ENCODE results near the gene FANCG. TPM values are rescaled to one million over a fixed set of nuclear protein-coding genes. Genes with fewer than 3 reads are reported as not detected.

FANCG gene
- total RNA-seq, 1 donor from 2014 or later: 9.7 TPM

- FAIRE-seq (no peak), DNase-seq (ENCODE audit: low read depth) (peak; percentile 83)
- peaks cover 5% of the 10 kb centered on the region for H3K36me3 ChIP-seq (ENCODE audit: control insufficient read depth, insufficient read depth, low read length)
- no peak overlapping the region for H3K4me3 ChIP-seq (ENCODE audit: low read depth, low read length)
- TF ChIP-seq, protein P1, sequence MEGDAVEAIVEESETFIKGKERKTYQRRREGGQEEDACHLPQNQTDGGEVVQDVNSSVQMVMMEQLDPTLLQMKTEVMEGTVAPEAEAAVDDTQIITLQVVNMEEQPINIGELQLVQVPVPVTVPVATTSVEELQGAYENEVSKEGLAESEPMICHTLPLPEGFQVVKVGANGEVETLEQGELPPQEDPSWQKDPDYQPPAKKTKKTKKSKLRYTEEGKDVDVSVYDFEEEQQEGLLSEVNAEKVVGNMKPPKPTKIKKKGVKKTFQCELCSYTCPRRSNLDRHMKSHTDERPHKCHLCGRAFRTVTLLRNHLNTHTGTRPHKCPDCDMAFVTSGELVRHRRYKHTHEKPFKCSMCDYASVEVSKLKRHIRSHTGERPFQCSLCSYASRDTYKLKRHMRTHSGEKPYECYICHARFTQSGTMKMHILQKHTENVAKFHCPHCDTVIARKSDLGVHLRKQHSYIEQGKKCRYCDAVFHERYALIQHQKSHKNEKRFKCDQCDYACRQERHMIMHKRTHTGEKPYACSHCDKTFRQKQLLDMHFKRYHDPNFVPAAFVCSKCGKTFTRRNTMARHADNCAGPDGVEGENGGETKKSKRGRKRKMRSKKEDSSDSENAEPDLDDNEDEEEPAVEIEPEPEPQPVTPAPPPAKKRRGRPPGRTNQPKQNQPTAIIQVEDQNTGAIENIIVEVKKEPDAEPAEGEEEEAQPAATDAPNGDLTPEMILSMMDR (IDR thresholded peaks at IDR 0.05; ENCODE audit: insufficient read depth, low read length, severe bottlenecking): no peak
- H3K27me3 ChIP-seq (ENCODE audit: control insufficient read depth, insufficient read depth, low read length): no peaks in the 10 kb centered on the region
These were observed 51.4 kb downstream of the FANCG start for GRCh38 chr9:35028341-35028740.

DNA sequence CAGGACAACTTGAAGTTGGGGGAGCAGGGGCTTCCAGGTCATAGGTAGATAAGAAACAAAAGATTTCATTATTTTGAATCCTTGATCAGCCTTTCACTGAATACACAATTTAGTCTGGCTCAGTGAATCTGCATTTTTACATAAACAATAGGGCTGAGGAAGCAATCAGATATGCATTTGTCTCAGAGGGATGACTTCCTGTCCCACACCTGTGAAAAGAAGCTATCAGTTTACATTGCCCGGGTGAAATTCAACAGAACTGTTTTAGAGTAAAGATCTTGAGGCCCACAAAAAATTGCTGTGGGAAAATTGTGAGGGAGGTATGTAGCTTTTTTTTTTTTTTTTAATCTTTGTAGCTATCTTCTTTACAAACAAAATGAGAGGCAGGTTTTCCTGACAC, 51.9 kb downstream of the FANCG start:
- no peak for FAIRE-seq
- TF ChIP-seq, protein P1 (IDR thresholded peaks at IDR 0.05; ENCODE audit: insufficient read depth, low read length, severe bottlenecking): no peak
- H3K4me3 ChIP-seq (ENCODE audit: low read depth, low read length): no peak overlapping the region
- peak; percentile 31 for DNase-seq (ENCODE audit: low read depth)
- peaks cover 3% of the 10 kb centered on the region for H3K36me3 ChIP-seq (ENCODE audit: control insufficient read depth, insufficient read depth, low read length)
- H3K27me3 ChIP-seq (ENCODE audit: control insufficient read depth, insufficient read depth, low read length): no peaks in the 10 kb centered on the region

GRCh38 chr9:35027374-35027773, 52.4 kb downstream of the FANCG start:
- FAIRE-seq (no peak), DNase-seq (ENCODE audit: low read depth) (no peak)
- H3K4me3 ChIP-seq (ENCODE audit: low read depth, low read length): no peak overlapping the region
- TF ChIP-seq, protein P1 (IDR thresholded peaks at IDR 0.05; ENCODE audit: insufficient read depth, low read length, severe bottlenecking): no peak
- no peaks in the 10 kb centered on the region for H3K27me3 ChIP-seq (ENCODE audit: control insufficient read depth, insufficient read depth, low read length)
- peaks cover 4% of the 10 kb centered on the region for H3K36me3 ChIP-seq (ENCODE audit: control insufficient read depth, insufficient read depth, low read length)

DNA sequence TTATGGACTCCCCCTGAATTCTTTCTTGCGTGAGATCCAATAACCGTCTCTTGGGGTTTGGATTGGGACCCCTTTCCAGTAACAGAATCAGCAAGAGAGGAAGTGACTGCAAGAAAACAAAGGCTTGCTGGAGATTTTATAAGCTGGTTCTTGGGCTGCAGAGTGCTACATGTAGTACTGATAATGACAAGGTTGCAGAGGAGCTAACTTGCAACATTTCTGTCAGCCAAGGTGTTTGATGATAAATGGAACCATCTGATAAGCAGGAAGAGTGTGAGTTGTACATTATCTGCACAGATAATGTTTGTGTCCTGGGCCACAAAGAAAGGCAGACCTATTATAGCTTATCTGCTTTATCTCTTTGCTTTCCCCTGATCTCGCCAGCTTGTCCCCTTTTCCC, 53.1 kb downstream of the FANCG start:
- no peak overlapping the region for H3K4me3 ChIP-seq (ENCODE audit: low read depth, low read length)
- FAIRE-seq (no peak), DNase-seq (ENCODE audit: low read depth) (no peak)
- TF ChIP-seq, protein P1 (IDR thresholded peaks at IDR 0.05; ENCODE audit: insufficient read depth, low read length, severe bottlenecking): no peak
- no peaks in the 10 kb centered on the region for H3K27me3 ChIP-seq (ENCODE audit: control insufficient read depth, insufficient read depth, low read length)
- H3K36me3 ChIP-seq (ENCODE audit: control insufficient read depth, insufficient read depth, low read length): peaks cover 4% of the 10 kb centered on the region

Other genes with a start within 250 kb of the FANCG start
- gene PHF24, start 121.7 kb downstream of the FANCG start, total RNA-seq: 0.13 and 0.26 TPM in 2 replicates
- gene DNAJB5, start 90.2 kb downstream of the FANCG start, total RNA-seq: 8.2 and 11.0 TPM in 2 replicates
- 320 and 342 TPM in 2 replicates for gene VCP, start 7.3 kb downstream of the FANCG start, total RNA-seq
- gene PIGO, start 16.6 kb upstream of the FANCG start, total RNA-seq: 22.9 and 25.3 TPM in 2 replicates
- gene STOML2, start 23.2 kb upstream of the FANCG start, total RNA-seq: 165 and 248 TPM in 2 replicates
- 10.3 and 12.2 TPM in 2 replicates for gene ATOSB, start 35.9 kb upstream of the FANCG start, total RNA-seq
- gene UNC13B, start 82.1 kb upstream of the FANCG start, total RNA-seq: 16.8 and 30.6 TPM in 2 replicates